OCI-LY3 (cell line): ENCODE data around the gene SCAF1.

Experiments
- H2AFZ ChIP-seq: fragments of 200-600, 300-600 bp; shearing (Covaris generic); 2 replicates; pipeline ENCODE4 v1.6.0; 2014; ENCODE audit warnings: antibody characterized with exemption, low read depth, low read length
- H3K27ac ChIP-seq: fragments of 200-600, 300-600 bp; sonication (generic); 2 replicates; pipeline ENCODE4 v1.5.1; 2014; ENCODE audit warnings: mild to moderate bottlenecking, low read length, moderate library complexity, mixed read lengths
- H3K27me3 ChIP-seq: fragments of 200-600, 300-600 bp; sonication (generic); 2 replicates; pipeline ENCODE4 v1.6.1; 2014; ENCODE audit warnings: low read depth, low read length, mixed read lengths
- H3K36me3 ChIP-seq: fragments of 200-600, 300-600 bp; sonication (generic); replicated peaks from 2 replicates; pipeline ENCODE3; 2014; ENCODE audit warnings: low read depth, low read length, mixed read lengths
- H3K4me1 ChIP-seq: fragments of 300-600, 200-600 bp; sonication (generic); 2 replicates; pipeline ENCODE4 v1.6.1; 2014; ENCODE audit warnings: low read length, mixed read lengths
- H3K4me2 ChIP-seq: fragments of 200-600, 300-600 bp; sonication (generic); 2 replicates; pipeline ENCODE4 v1.6.1; 2014; ENCODE audit warnings: low read length, mixed read lengths
- H3K4me3 ChIP-seq: fragments of 300-600, 200-600 bp; sonication (generic); 2 replicates; pipeline ENCODE4 v1.5.1; 2014; ENCODE audit warnings: antibody characterized with exemption, mild to moderate bottlenecking, low read length, moderate library complexity
- H3K79me2 ChIP-seq: fragments of 300-600, 200-600 bp; shearing (Covaris generic); 2 replicates; pipeline ENCODE4 v1.6.1; 2014; ENCODE audit warnings: mild to moderate bottlenecking, low read length, mixed read lengths
- H3K9ac ChIP-seq: fragments of 300-600, 200-600 bp; shearing (Covaris generic); 2 replicates; pipeline ENCODE4 v1.6.0; 2014; ENCODE audit warnings: mild to moderate bottlenecking, low read length, moderate library complexity
- H3K9me3 ChIP-seq: fragments of 200-600, 300-600 bp; shearing (Covaris generic); 2 replicates; pipeline ENCODE4 v1.6.1; 2014; ENCODE audit warnings: low read length, mixed read lengths; ENCODE audit not compliant: insufficient read depth
- H4K20me1 ChIP-seq: fragments of 200-600, 300-600 bp; sonication (generic); 2 replicates; pipeline ENCODE4 v1.6.1; 2016; ENCODE audit warnings: low read length, mixed read lengths; ENCODE audit not compliant: insufficient read depth
- CTCF ChIP-seq: fragments of 200-600, 300-600 bp; sonication (generic); IDR thresholded peaks from 2 replicates; pipeline ENCODE4 v1.5.1; 2014; ENCODE audit warnings: antibody characterized with exemption, low read length, low read depth
- EZH2phosphoT487 ChIP-seq: fragments of 200-600 bp; shearing (Covaris generic); IDR thresholded peaks from 2 replicates; pipeline ENCODE4 v1.6.1; 2018; ENCODE audit warnings: antibody characterized with exemption, mixed run types, low read depth

The SCAF1 gene

GRCh38 chr19:49636233-49636932 lies 5.6 kb upstream of the SCAF1 start:
- Histone ChIP-seq H4K20me1 (no peaks in the 10 kb centered on the region), H3K79me2 (peaks cover 5% of the 10 kb centered on the region), H3K36me3 (no peaks in the 10 kb centered on the region), H2AFZ (no peak overlapping the region), H3K4me2 (no peak overlapping the region), H3K27me3 (peaks cover 8% of the 10 kb centered on the region), H3K4me1 (peaks cover 4% of the 10 kb centered on the region), H3K4me3 (no peak overlapping the region), H3K9me3 (no peaks in the 10 kb centered on the region), H3K27ac (no peak overlapping the region), H3K9ac (no peak overlapping the region)
- TF ChIP-seq CTCF (no peak), EZH2phosphoT487 (no peak)

- Histone ChIP-seq H4K20me1 (no peaks in the 10 kb centered on the region), H3K27me3 (peaks cover 8% of the 10 kb centered on the region), H3K4me1 (peaks cover 8% of the 10 kb centered on the region), H3K9me3 (no peaks in the 10 kb centered on the region), H3K27ac (no peak overlapping the region), H3K9ac (no peak overlapping the region), H2AFZ (no peak overlapping the region), H3K4me2 (no peak overlapping the region), H3K4me3 (no peak overlapping the region), H3K79me2 (peaks cover 15% of the 10 kb centered on the region), H3K36me3 (no peaks in the 10 kb centered on the region)
- TF ChIP-seq CTCF (no peak), EZH2phosphoT487 (no peak)
Observed at GRCh38 chr19:49637821-49638738, 3.9 kb upstream of the SCAF1 start.

GRCh38 chr19:49639401-49640112 lies 2.5 kb upstream of the SCAF1 start:
- Histone ChIP-seq H3K27ac (no peak overlapping the region), H3K4me3 (peak overlapping the region; percentile 79), H3K4me1 (peaks cover 15% of the 10 kb centered on the region), H3K9ac (peak overlapping the region; percentile 69), H3K4me2 (peak overlapping the region; percentile 86), H3K9me3 (no peaks in the 10 kb centered on the region), H4K20me1 (peaks cover 3% of the 10 kb centered on the region; the same call in 1 of the 2 replicates), H3K36me3 (peaks cover 5% of the 10 kb centered on the region), H3K79me2 (peaks cover 29% of the 10 kb centered on the region), H3K27me3 (peaks cover 8% of the 10 kb centered on the region), H2AFZ (peak overlapping the region; percentile 3; the same call in 1 of the 2 replicates)
- TF ChIP-seq CTCF = no peak
- TF ChIP-seq EZH2phosphoT487 = no peak
